T-helper 1 cell (primary cell): ENCODE results near the gene GAS2L1.

ENCODE experiments used
- DNase-seq, 5 donors: peaks; one replicate each; pipeline ENCODE4 v3.0.0-alpha.2; 2012 to 2020

GAS2L1 gene

DNA sequence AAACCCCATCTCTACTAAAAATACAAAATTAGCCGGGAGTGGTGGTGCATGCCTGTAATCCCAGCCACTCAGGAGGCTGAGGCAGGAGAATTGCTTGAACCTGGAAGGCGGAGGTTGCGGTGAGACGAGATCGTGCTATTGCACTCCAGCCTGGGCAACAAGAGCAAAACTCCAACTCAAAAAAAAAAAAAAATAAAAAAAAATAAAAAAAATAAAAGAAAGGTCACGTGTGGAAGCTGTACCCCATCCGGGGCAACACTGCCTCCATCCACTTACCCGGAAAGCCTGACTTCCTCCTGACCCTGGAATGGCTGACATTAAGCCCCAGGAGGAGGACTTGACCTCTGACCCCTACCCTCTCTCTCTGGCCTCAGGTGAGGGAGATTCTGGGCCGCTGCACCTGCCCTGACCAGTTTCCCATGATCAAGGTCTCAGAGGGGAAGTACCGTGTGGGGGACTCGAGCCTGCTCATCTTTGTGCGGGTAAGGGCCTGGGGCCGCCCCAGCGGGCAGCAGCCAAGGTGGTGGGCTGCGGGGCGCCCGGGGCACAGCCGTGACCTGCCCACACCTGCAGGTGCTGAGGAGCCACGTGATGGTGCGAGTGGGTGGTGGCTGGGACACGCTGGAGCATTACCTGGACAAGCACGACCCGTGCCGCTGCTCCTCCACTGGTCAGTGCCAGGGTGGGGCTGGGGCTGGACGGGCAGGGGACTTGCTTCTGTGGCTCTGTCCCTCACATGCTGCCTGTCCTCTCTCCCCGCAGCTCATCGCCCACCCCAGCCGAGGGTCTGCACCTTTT, 3.8 kb downstream of the GAS2L1 start:
- DNase-seq: no peak

DNA sequence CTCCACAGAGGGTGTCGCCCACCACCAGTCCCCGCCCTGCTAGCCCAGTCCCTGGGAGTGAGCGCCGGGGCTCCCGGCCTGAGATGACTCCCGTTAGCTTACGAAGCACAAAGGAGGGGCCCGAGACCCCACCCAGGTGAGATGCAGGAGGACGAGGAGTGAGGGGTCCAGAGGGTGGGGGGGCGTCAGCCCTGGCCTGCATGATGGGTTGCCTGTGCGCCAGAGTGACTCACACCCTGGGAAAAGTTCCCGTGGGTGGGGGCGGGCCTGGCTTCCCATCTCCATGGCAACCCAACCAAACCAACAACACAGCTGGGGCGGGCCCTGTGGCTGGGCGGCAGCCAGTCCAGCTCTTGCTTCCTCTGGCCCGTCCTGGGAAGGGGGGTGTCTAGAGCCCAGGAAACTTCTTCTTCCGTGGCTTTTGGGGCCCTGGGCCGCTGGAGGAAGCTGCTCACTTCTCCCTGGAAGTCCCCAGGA, 4.5 kb downstream of the GAS2L1 start:
- DNase-seq: peak in 3 of 5 donors; percentile 24 to 35 (median 29)

DNA sequence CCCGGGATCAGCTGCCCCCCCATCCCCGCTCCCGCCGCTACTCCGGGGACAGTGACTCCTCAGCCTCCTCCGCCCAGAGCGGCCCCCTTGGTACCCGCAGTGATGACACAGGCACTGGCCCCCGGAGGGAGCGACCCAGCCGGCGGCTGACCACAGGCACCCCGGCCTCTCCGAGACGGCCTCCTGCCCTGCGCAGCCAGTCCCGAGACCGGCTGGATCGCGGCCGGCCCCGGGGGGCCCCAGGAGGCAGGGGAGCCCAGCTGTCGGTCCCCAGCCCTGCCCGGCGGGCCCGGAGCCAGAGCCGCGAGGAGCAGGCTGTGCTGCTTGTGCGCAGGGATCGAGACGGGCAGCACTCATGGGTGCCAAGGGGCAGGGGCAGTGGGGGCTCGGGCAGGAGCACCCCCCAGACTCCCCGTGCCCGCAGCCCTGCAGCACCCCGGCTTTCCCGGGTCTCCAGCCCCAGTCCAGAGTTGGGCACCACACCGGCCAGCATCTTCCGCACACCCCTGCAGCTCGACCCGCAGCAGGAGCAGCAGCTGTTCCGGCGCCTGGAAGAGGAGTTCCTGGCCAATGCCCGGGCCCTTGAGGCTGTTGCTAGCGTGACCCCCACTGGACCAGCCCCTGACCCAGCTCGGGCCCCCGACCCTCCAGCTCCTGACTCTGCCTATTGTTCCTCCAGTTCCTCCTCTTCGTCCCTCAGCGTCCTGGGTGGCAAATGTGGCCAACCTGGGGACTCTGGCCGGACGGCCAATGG, 5.2 kb downstream of the GAS2L1 start:
- no peak for DNase-seq

DNA sequence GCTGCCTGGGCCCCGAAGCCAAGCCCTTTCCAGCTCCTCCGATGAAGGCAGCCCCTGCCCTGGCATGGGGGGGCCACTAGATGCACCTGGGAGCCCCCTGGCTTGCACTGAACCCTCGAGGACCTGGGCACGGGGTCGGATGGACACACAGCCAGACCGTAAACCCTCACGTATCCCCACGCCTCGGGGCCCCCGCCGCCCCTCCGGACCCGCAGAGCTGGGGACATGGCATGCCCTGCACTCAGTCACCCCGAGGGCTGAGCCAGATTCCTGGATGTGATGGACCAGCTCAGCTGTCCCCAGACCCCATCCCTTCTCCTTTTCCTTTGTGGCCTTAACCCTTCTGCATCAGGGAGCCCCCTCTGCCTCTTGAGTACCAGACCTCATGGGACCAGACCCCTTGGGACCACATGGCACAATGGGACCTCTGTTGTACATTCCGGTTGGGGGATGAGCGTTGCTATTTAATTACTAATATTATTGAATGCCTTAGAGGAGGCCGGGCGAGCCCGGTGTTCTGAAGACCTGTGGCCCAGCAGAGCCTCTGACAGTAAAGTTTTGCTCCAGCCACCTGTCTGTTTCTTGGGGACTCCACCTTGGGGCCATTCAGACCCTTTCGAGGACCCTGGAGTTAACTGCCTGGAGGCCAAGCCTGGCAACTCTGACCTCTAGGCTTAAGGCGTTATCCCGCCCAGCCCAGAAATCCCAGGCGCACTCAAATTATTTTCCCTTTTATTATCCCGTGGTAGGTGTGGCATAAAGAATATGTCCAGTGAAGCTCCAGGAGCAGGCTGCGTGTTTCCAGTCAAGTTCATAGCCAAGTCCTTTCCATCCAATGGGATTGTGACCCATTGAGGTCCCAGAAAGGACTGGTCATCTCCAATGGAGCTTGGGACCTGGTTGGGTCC, 6.0 kb downstream of the GAS2L1 start:
- DNase-seq: no peak

DNA sequence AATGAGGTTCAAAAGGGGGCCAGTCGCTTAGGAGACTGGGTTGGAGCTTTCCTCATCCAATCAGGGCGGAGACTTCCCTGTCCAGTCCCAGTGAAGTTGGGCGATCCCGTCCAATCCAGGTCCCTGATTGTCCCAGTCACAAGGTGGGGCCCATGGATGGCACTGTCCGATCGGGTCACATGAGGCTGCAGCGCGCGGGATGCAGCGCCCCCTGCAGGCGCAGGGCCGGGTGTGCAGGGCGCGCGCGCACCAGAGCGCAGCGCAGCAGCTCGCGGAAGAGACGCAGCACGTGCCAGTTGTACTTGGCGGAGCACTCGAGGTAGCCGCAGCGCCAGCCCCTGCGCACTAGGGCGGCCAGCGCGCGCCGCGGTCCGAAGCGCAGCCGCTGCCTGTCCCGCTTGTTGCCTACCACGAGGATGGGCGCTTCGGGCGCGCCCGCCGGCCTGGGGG, 6.7 kb downstream of the GAS2L1 start:
- peak in 1 of 5 donors; percentile 36 for DNase-seq

DNA sequence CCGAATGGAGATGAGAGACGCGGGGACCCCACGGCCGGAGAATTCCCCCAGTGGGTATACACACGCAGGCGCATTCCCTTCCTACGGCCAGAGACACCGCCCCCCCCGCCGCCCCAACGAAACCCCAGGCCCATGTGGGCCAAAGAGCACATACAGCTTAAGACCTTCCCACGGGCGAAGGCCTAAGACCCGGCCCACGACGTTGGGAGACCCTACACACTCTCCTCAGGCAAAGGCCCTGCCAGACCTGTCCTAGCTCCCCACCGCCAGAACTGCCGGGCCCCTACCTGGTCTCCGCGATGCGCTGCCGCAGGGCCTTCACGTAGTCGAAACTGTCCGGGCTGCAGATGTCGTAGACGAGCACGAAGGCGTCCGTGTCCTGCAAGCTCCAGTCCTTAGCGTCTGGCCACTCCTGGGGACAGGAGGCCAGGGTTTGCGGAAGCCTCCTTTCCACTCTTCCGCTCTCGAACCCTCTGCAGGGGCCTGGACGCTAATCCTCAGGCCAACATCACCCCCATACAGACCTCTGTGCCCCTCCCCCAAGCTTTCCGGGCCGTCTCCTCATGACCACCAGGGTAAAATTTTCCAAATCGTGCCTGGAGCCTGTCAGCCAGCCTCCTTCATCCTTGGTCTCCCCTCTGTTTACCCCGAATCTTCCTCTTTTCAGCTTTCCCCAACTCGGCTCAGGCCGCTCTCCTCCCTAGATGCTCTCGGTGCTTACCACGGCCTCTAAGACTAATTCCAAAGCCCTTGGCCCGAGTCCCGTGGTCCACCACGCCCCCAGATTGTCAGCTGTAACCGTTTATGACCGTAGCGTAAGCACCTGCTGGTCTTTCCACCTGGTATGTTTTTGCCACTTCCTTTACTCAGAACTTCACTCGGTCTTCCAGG, 7.4 kb downstream of the GAS2L1 start:
- no peak for DNase-seq

DNA sequence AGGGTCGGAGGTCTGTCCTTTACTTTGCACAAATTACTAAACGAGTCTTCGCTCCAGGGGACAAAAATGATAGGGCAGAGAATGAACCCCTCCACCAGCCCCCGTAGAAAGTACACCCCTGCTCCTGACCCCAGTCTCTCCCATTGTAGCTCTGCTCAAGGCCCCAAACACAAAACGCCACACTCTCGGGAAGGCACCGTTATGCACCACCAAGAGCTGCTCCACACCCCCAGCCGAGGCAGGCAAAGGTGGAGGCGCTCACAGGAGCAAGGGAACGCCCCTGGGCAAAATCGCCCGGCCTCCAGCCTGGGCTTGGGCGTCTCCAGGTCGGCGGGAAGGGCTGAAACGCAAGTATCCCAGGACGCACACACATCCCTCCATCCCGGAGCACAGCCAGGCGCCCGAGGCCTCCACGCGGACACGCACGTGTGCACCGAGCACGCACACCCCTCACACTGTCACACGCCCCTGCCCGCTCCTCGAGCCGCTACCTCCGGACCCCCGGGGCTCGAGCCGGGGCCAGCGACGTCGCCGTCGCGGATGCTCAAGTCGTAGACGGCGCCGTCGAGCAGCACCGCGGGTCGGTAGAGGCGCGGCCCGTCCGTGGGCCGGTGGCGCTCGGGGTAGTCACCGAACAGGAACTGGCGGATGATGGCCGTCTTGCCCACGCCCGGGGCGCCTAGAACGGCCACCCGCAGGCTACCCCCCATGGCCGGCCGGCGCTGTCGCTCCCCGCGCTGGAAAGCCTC, 8.3 kb downstream of the GAS2L1 start:
- DNase-seq: no peak

DNA sequence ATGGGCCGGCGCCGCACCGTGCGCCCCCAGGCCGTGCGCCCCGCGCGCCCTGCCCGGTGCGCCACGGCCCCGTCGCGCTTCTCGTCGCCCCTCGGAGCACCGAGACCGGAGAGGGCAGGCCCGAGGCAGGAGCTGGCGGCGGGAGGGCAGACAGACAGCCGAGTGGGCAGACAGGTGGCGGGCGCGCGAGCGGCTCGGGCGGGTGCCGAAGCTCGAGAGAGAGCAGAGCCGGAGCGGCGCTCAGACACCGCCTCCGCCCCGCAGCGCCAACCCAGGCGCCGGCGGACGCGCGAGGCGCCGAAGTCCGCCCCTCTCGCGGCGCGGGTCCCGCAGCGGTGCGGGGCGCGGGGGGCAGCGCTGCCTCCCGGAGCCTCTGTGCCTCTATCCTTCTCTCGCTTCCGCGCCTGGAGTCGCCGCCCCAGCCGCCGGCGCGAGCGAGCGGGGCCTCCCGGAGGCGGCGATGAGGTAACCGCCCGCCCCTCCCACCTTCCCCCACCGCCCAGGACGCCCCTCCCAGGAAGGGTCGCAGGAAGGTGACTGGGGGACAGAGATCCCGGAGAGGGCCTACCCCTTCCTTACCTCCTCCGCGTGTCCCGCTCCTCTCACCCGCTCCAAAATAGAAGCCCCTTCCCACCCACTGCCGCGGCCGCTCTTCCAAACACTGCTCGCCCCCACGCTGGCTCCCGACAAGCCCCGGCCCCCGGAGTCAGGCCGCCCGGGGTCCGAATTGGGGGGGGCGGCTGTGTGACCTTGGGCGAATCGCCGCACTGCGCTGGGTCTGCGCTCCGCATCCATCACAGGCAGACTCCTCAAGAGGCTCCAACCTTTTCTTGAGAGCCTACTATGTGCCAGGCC, 9.1 kb downstream of the GAS2L1 start, which contains the start of gene RASL10A:
RASL10A (minus strand) TSS at position 412 of the 855 bp plus-strand sequence. CDS start 451 bp downstream, outside the sequence.
- no peak for DNase-seq

DNA sequence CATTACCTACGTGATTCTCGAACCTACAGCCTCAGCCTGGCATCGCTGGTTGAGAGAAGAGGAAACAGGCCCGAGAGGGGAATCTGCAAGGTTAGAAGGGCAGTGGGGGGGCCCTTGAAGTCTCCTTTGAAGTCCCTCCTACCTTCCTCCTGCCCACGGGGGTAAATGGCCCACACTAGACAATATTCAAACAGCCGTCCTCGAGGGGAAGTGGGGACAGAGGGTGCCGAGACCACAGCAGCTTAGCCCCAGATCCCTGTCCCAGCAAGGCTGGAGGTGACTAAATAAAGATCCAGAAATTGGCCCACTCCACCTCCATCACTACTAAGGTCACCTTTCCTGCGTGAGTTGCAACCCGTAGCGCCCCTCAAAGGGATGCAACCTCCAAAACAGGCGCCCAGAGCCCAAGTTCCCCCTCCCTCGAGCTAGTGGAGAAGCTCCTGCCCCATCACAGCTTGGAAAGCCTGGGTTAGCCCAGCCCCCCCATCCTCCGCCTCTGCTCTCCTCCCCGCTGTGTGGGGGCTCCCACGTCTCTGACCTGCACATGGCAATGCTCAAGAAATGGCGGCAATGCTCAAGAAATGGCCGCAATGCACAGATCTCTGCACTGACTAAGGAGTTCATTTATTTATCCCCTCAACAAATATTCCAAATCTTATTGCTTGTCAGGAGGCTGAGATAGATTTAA, 9.8 kb downstream of the GAS2L1 start:
- no peak for DNase-seq

DNA sequence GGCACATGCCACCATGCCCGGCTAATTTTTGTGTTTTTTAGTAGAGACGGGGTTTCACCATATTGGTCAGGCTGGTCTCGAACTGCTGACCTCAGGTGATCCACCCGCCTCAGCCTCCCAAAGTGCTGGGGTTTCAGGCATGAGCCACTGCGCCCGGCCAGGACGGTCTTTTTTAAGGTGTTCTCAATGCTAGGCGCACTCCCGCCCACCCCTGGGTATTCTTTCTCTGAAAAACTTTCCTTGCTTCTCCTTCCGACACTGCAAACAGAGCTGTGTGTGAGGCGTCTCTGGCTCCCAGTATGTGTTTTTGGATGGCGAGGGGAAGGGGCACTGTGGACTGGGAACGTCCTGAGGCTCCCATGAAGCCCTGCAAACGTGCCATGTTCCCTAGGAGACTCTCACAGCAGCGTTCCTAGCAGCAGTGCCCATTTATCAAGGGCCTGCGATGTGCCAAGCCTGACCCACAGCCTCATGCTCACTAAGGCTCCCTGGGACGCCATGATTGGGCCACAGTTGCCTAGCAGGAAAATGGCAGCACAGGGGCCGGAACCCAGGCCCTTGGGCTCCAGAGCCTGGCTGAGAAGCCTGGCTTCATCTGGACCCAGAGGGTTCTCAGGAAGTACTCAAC, 11.5 kb downstream of the GAS2L1 start:
- no peak for DNase-seq

DNA sequence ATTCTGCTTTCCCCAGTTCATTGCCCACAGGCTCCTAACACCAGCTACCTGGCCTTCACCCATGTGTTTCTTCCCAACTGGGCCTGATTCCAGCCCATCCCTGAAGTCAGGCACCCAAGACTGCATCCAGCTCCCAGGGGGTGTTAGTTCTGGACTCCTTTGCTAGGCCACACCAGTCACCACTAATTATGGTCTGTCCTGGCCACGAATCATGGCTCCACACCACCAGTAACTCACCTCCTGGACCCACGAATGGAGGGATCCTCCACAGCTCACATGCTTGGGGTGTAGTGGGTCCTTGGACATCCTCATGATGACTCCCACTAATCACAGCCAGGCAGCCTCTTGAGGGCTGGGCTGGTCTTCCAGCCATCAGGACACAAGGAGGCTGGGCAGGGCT, 12.6 kb downstream of the GAS2L1 start:
- no peak for DNase-seq

DNA sequence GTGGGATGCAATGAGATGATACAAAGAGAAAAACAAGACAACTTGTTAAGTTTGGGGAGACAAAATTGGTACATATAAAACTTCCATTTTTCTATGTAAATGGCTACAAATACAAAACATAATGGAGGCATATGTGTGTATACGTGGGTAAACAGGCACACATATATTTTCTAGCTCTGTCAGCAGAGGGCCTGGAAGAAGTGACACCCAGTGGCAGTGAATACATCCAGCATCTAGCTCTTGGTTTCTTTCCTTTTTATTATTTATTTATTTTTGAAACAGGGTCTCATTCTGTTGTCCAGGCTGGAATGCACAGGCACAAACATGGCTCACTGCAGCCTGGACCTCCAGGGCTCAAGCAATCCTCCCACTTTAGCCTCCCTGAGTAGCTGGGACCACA, 14.1 kb downstream of the GAS2L1 start:
- no peak for DNase-seq

DNA sequence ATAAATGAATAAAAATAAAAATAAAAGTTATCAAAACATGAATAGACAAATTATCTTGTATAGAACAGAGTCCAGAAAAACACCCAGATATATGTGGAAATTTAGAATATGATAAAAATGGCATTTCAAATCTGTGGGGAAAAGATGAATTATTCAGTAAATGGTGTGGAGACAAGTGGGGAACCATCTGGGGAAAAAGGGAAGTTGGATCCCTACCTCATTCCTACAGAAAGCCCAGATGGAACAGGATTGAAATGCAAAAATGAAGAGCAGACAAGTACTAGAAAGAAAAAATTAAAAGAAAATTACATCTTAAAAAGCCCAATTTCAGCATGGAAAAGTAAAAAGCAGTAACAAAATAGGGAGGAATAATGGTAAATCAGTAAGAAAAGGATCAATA, 17.2 kb downstream of the GAS2L1 start:
- no peak for DNase-seq

DNA sequence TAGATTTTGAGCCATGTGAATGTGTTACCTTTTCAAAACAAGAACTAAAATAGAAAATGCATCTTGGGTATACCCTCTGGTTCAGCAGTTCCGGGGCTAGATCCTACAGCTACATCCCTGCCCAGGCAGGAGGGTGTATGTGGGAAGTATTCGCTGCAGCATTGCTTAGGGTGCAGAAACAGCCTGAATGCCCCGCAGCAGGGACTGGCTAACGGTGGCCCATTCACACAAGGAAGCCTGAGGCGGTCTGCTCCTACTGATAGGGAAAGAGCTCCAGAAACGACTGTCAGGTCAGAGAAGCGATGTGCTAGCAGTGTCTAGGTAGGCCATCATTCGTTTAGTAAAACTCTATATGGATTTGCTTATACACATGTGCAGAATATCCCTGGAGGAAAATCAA, 18.9 kb downstream of the GAS2L1 start:
- no peak for DNase-seq

DNA sequence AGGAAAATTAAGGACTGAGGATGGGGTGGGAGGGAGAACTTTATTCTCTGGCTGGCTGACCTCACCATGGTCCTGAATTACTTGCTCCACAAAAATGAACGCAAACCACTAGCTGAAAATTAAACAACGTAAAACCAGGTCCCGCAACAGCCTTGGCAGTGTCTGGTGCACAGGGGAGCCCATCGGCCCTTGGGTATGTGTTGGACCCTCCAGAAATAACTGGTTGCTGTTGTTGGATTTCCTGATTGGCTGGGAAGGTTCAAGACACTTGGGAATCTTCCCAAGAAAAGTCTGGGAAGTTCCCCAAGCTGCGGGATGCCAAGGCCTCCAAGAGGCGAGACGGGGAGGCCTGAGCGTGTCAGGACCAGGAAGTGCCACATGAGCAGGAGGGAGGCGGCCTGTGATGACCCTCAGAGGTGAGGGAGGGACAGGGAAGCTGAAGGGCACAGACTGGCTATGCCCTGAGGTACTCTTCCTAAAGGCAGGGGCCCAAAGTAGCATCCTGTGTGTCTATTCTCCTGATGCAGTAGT, 19.4 kb downstream of the GAS2L1 start:
- no peak for DNase-seq

DNA sequence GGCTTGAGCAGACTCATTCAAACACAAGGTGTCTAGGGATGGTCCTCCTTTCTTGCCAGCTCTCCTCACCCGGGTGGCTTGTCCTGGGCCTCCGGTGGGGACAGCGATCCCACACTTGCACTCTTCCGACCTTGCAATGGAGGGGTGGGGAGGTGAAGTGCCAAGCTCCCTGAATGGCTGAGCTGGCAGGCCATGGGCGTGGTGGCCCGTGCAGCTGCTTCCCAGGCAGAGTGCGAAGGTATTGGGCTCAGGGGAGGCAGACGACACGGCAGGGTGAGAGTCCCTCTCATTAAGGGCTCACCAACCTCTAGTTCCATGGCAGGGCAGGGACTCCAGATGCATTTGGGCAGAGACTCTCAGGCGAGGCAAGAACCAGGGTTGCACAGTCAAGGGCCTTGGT, 20.0 kb downstream of the GAS2L1 start:
- no peak for DNase-seq

DNA sequence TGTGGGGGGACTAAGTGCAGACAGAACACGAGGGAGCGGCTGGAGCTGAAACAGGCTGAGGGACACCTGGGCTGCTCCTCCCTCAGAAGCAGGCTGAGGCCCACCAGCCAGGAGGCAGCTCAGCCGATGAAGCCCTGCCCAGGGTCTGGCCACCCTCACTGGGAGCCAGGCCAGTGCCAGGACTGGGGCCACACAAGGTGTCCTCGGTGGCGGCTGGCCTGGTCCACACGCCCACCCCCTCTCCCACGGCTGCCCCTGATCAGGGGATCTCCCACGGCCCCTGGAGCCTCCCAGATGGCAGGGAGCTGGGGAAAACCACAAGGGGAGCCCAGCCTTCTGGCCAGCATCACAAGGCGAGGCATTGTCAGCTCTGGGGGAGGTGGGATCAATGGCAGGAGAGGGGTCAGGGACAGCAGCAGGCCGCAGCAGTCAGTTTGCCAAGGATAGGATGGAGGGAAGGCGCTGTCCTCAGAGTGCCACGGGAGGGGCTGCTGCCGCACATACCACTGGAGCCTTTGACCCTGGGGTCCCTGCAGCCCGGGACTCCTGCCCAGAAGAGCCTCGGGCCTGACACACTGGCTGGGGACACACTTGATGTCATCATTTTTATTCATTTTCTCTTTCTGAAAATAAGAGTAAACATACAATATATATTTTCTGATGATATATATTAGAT, 20.8 kb downstream of the GAS2L1 start:
- no peak for DNase-seq

DNA sequence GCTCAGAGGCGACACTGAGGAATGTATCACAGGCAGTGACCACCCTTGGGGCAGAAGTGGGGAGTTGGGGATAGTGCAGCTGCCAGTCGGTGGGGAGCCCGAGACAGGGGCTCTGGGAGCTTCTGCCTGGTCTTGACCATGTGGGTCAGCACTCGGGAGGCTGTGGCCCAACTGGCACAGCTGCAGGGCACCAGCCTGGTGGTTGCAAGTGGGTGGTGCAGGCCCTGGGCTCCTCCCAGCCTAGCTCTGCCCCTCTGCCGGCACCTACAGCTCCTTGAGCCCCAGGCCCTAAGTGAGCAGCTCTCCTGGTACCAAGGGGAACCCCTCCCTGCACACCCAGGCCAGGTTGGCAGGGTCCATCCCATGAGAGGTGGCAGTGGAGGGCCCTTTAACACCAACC, 21.6 kb downstream of the GAS2L1 start:
- peak in 1 of 5 donors; percentile 11 for DNase-seq
